HepG2 (cell line): ENCODE data around the gene TSEN54. TPM values are rescaled to one million over a fixed set of nuclear protein-coding genes. Genes with fewer than 3 reads are reported as not detected.

ENCODE experiments used
- ATAC-seq: fragments of 200-7000 bp; cut with Tn5 transposase; 3 replicates; pipeline ENCODE4 v1.9.1; 2020; ENCODE audit warnings: mild to moderate bottlenecking, moderate library complexity
- BruUV-seq: library from RNA; stranded (reverse); fragments of 400-500 nt; replicated peaks from 2 replicates; lab custom pipeline; 2021; lab: Mats Ljungman, UMichigan
- CTCF ChIA-PET: fragments of 300-600 bp; formaldehyde crosslinking; extraction: SDS; loops from one replicate; lab custom pipeline; 2021; ENCODE audit warnings: low total read pairs, inconsistent platforms, low intra/inter-chr PET ratio; lab: Yijun Ruan, JAX
- POLR2A ChIA-PET: fragments of 350-600 bp; sonication (Branson Sonifier 250); formaldehyde crosslinking; loops from one replicate; lab custom pipeline; 2020; ENCODE audit warnings: antibody characterized with exemption, inconsistent platforms; lab: Yijun Ruan, JAX
- DNase-seq: peaks from one replicate; pipeline ENCODE4 v3.0.0-alpha.2; 2015; ENCODE audit warnings: low spot score
- FAIRE-seq: peaks from 3 replicates; lab custom pipeline; 2011; peaks lifted over from hg19 to GRCh38; lab: Jason Lieb, UNC
- H2AFZ ChIP-seq: one replicate; pipeline ENCODE4 v1.6.1; 2011; ENCODE audit warnings: low read length, inconsistent platforms
- H3K27ac ChIP-seq: fragments of 300-600 bp; 3 replicates; pipeline ENCODE4 v1.8.0; 2011; ENCODE audit warnings: mixed run types, mild to moderate bottlenecking, mixed read lengths, low read length, inconsistent platforms; ENCODE audit not compliant: insufficient read depth; ENCODE audit errors: extremely low read length
- H3K27me3 ChIP-seq, 2 experiments: fragments of 200-600 bp in 1 of 2; 2 replicates in 1 of 2; 3 replicates in 1 of 2; pipeline versions ENCODE4 v1.6.0 to v1.8.0; 2011; ENCODE audit warnings: low read length in 2 of 2, mild to moderate bottlenecking in 2 of 2, moderate library complexity in 2 of 2, inconsistent platforms in 1 of 2; ENCODE audit not compliant: insufficient read depth in 2 of 2, control insufficient read depth in 1 of 2
- H3K36me3 ChIP-seq, 2 experiments: fragments of 200-600 bp in 1 of 2; replicated peaks in 1 of 2; 2 replicates in 1 of 2; 3 replicates in 1 of 2; pipeline versions ENCODE4 v1.5.1 to v1.8.0; 2011; ENCODE audit warnings: low read length in 2 of 2, inconsistent platforms in 1 of 2; ENCODE audit not compliant: insufficient read depth in 2 of 2, control insufficient read depth in 1 of 2
- H3K4me1 ChIP-seq: 2 replicates; pipeline ENCODE4 v1.5.1; 2012; ENCODE audit warnings: low read length, inconsistent platforms; ENCODE audit not compliant: insufficient read depth
- H3K4me2 ChIP-seq: 2 replicates; pipeline ENCODE4 v1.6.0; 2011; ENCODE audit warnings: low read depth, low read length, inconsistent platforms
- H3K4me3 ChIP-seq, 3 experiments: fragments of 200-600 bp in 1 of 3; sonication (generic), shearing (Covaris generic) in 1 of 3; replicated peaks in 1 of 3; 2 replicates each; pipeline ENCODE4 v1.5.1; 2011 to 2016; ENCODE audit warnings: low read length in 3 of 3, inconsistent platforms in 2 of 3, low read depth in 2 of 3, mild to moderate bottlenecking in 2 of 3, control low read depth in 1 of 3, mixed read lengths in 1 of 3; ENCODE audit not compliant: insufficient read depth in 1 of 3
- H3K79me2 ChIP-seq: one replicate; pipeline ENCODE4 v1.6.1; 2011; ENCODE audit warnings: low read length, inconsistent platforms; ENCODE audit not compliant: insufficient read depth
- H3K9ac ChIP-seq: 2 replicates; pipeline ENCODE4 v1.6.0; 2011; ENCODE audit warnings: mild to moderate bottlenecking, low read depth, low read length, inconsistent platforms; ENCODE audit not compliant: insufficient read depth
- H3K9me3 ChIP-seq: 2 replicates; pipeline ENCODE4 v1.5.1; 2012; ENCODE audit warnings: mild to moderate bottlenecking, low read length
- H4K20me1 ChIP-seq: 2 replicates; pipeline ENCODE4 v1.6.0; 2011; ENCODE audit warnings: inconsistent platforms, mild to moderate bottlenecking, low read length, moderate library complexity; ENCODE audit not compliant: insufficient read depth
- ADNP ChIP-seq: sonication (generic); formaldehyde crosslinking; IDR thresholded peaks from 2 replicates; pipeline ENCODE4 v1.4.0; 2020; ENCODE audit warnings: missing genetic modification reagents
- AFF4 ChIP-seq: sonication (generic); formaldehyde crosslinking; IDR thresholded peaks from 2 replicates; pipeline ENCODE4 v1.4.0; 2020; ENCODE audit warnings: missing genetic modification reagents
- AKAP8 ChIP-seq: sonication (generic); formaldehyde crosslinking; IDR thresholded peaks from 2 replicates; pipeline ENCODE4 v1.5.1; 2020; ENCODE audit warnings: mild to moderate bottlenecking, missing genetic modification reagents
- EED ChIP-seq: sonication (generic); formaldehyde crosslinking; IDR thresholded peaks from 2 replicates; pipeline ENCODE4 v1.5.0; 2020; ENCODE audit warnings: mild to moderate bottlenecking, missing genetic modification reagents
- ELF1 ChIP-seq: sonication (generic); formaldehyde crosslinking; IDR thresholded peaks from 2 replicates; pipeline ENCODE4 v1.4.0; 2020; ENCODE audit warnings: missing genetic modification reagents
- GATAD1 ChIP-seq: IDR thresholded peaks from 2 replicates; pipeline ENCODE4 v1.6.1; 2016; ENCODE audit warnings: missing genetic modification reagents, missing compliant biosample characterization
- GPN1 ChIP-seq: sonication (generic); formaldehyde crosslinking; IDR thresholded peaks from 2 replicates; pipeline ENCODE4 v1.5.1; 2020; ENCODE audit warnings: missing genetic modification reagents, borderline replicate concordance
- HIVEP1 ChIP-seq: sonication (generic); formaldehyde crosslinking; IDR thresholded peaks from 2 replicates; pipeline ENCODE4 v1.4.0; 2020; ENCODE audit warnings: mild to moderate bottlenecking, missing genetic modification reagents
- MEIS2 ChIP-seq: sonication (generic); formaldehyde crosslinking; IDR thresholded peaks from 2 replicates; pipeline ENCODE4 v1.9.0; 2021; ENCODE audit warnings: mild to moderate bottlenecking, missing genetic modification reagents
- NR3C1 ChIP-seq: sonication (generic); formaldehyde crosslinking; IDR thresholded peaks from 2 replicates; pipeline ENCODE4 v1.4.0; 2020; ENCODE audit warnings: missing genetic modification reagents
- RARG ChIP-seq: sonication (generic); formaldehyde crosslinking; IDR thresholded peaks from 2 replicates; pipeline ENCODE4 v1.4.0; 2020; ENCODE audit warnings: low read depth, mild to moderate bottlenecking, missing genetic modification reagents
- RXRA ChIP-seq: sonication (generic); formaldehyde crosslinking; IDR thresholded peaks from 2 replicates; pipeline ENCODE4 v1.5.1; 2020; ENCODE audit warnings: missing genetic modification reagents
- TBL1XR1 ChIP-seq: fragments of 150-350 bp; IDR thresholded peaks from 2 replicates; pipeline ENCODE4 v1.6.1; 2014; ENCODE audit warnings: borderline replicate concordance, low read length; ENCODE audit not compliant: partially characterized antibody
- U2AF1 ChIP-seq: fragments of 200-400 bp; formaldehyde crosslinking; optimal IDR thresholded peaks from 2 replicates; pipeline ENCODE3; 2017; ENCODE audit warnings: mild to moderate bottlenecking, low read depth, low read length
- ZBTB1 ChIP-seq: sonication (generic); formaldehyde crosslinking; IDR thresholded peaks from 2 replicates; pipeline ENCODE4 v1.4.0; 2020; ENCODE audit warnings: missing genetic modification reagents, borderline replicate concordance
- ZMYM3 ChIP-seq: sonication (generic); formaldehyde crosslinking; IDR thresholded peaks from 2 replicates; pipeline ENCODE4 v1.5.1; 2020; ENCODE audit warnings: mild to moderate bottlenecking, missing genetic modification reagents
- ZNF550 ChIP-seq: sonication (generic); formaldehyde crosslinking; IDR thresholded peaks from 2 replicates; pipeline ENCODE4 v1.4.0; 2020; ENCODE audit warnings: mild to moderate bottlenecking, missing genetic modification reagents, borderline replicate concordance
- ZNF574 ChIP-seq: sonication (generic); formaldehyde crosslinking; IDR thresholded peaks from 2 replicates; pipeline ENCODE4 v1.4.0; 2020; ENCODE audit warnings: missing genetic modification reagents
- ZNF709 ChIP-seq: sonication (generic); formaldehyde crosslinking; IDR thresholded peaks from 2 replicates; pipeline ENCODE4 v1.5.0; 2020; ENCODE audit warnings: mild to moderate bottlenecking, missing genetic modification reagents
- WGBS: methylation state at CpG from one replicate; pipeline ENCODE4 v1.1.6; 2017; ENCODE audit warnings: low lambda C conversion rate; 5-methylcytosine and 5-hydroxymethylcytosine counted together
- in situ Hi-C: cut with HindIII; loops from 2 replicates; pipeline ENCODE4 v1.10.0; 2017; ENCODE audit warnings: low pct_unique_long_range_greater_than_20kb; ENCODE audit not compliant: extremely low pct_ligation_motif_present
- intact Hi-C: fragments of 100-400 bp; cut with micrococcal nuclease; formaldehyde crosslinking; loops from one replicate; pipeline ENCODE4 v1.10.0; 2022; ENCODE audit not compliant: unreplicated experiment
- polyA plus RNA-seq, 8 experiments: library from polyadenylated mRNA; depleted of rRNA in 3 of 8; stranded (reverse) in 7 of 8; unstranded in 1 of 8; fragments of >200 nt; fragmentation: Illumina TruSeq in 4 of 8; extraction: Trizol in 4 of 8; gene quantifications; 2 replicates each; pipeline versions ENCODE4 v1.2.1 to v1.2.3, GENCODE V29; 2011 to 2016; ENCODE audit warnings: low read depth in 4 of 8, missing spikeins in 1 of 8, mixed read lengths in 1 of 8; ENCODE audit not compliant: insufficient read depth in 1 of 8
- total RNA-seq, 5 experiments: library from RNA; depleted of rRNA; stranded (reverse); fragments of >200 nt; fragmentation: Illumina TruSeq; extraction: Trizol; gene quantifications; 2 replicates each; pipeline ENCODE4 v1.2.3, GENCODE V29; 2016; ENCODE audit warnings: low read depth in 1 of 5

Gene TSEN54
- total and polyA plus RNA-seq, 2 of the 13 experiments (the other 11 are each of a cell fraction or from before 2014, with no cell fraction given) = 62.9 to 63.3 TPM

DNA sequence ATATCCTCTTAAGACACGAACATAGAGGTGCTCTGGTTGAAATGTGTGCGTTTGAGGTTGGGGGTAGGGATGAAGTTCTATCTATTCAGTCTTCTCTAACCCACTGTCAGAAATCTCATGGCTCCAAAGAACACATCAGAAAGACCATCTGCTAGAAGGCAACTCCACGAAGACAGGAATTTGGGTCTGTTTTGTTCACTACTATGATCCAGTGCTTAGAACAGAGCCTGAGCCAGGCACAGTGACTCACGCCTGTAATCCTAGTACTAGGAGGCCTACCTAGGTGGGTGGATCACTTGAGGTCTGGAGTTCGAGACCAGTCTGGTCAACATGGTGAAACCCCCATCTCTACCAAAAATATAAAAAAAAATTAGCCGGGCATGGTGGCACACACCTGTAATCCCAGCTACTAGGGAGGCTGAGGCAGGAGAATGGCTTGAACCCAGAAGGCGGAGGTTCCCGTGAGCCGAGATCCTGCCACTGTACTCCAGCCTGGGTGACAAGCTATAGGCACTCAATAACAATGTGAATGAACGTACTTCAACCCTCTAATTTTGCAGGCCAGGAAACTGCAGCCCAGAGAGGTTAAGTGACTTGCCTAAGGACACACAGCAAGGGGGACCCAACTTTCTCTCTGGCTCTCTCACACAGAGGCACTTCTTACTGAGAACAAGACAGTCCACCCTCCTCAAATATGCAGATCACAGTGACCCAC lies 3.2 kb upstream of the TSEN54 start:
- Histone ChIP-seq H3K9me3 (no peaks in the 10 kb centered on the region), H3K9ac (no peak overlapping the region; the same call in 1 of the 2 replicates), H3K4me1 (peaks cover 70% of the 10 kb centered on the region), H3K36me3 (no peaks in the 10 kb centered on the region; a peak in 3 of 5 replicates), H3K79me2 (peaks cover 10% of the 10 kb centered on the region), H3K27ac (peak overlapping the region; percentile 73), H3K4me2 (peak overlapping the region; percentile 91), H2AFZ (no peak overlapping the region), H3K4me3 (peak overlapping the region in 1 of 3 experiments; percentile 79; a peak in 3 of 6 replicates), H3K27me3 (no peaks in the 10 kb centered on the region; a peak in 1 of 5 replicates), H4K20me1 (peaks cover 10% of the 10 kb centered on the region; the same call in 1 of the 2 replicates)
- POLR2A ChIA-PET = interaction anchor here (0.7 to 2.1 kb wide), 7 partner anchors 13 to 313 kb away, joined by 4 to 18 read pairs (median 5); partner anchors contain the start of gene LLGL2
- CTCF ChIA-PET = no interaction called here
- in situ Hi-C loops = no loop called here
- no TSS peak for BruUV-seq
- FAIRE-seq = peak; percentile 42
- 79% methylated on average over 10 of the region's 10 CpGs for WGBS
- ATAC-seq = no peak
- DNase-seq = no peak
- intact Hi-C loops = loop anchor here (5.0 kb wide), 1 partner anchor 56 kb away; the partner anchor contains the start of gene TMEM94
- TF ChIP-seq HIVEP1 (no peak), MEIS2 (no peak), ELF1 (CRISPR knock-in tag) (no peak), ZNF709 (no peak), ADNP (CRISPR knock-in tag) (no peak; the same call in 1 of the 2 replicates), RXRA (CRISPR knock-in tag) (no peak), TBL1XR1 (no peak), GATAD1 (CRISPR knock-in tag) (no peak), ZNF550 (CRISPR knock-in tag) (no peak), AFF4 (no peak), ZBTB1 (CRISPR knock-in tag) (no peak), ZMYM3 (CRISPR knock-in tag) (peak; percentile 95), NR3C1 (no peak), EED (CRISPR knock-in tag) (0 out of 2 replicates have a peak, but pooled peaks have one; percentile 29), AKAP8 (no peak), ZNF574 (no peak), RARG (no peak), GPN1 (no peak), U2AF1 (no peak)
